Liver (tissue), 9 donors: ENCODE data around the gene TXNIP. TPM values are rescaled to one million over a fixed set of nuclear protein-coding genes. Genes with fewer than 3 reads are reported as not detected.

Experiments used
- DNase-seq: peaks from one replicate; pipeline ENCODE4 v3.0.0-alpha.2; 2017; ENCODE audit warnings: low spot score
- H3K27ac ChIP-seq, 2 donors: one replicate each; pipeline ENCODE4 v1.7.0; 2013; ENCODE audit warnings: inconsistent platforms in 2 of 2, low read length in 2 of 2, control low read depth in 1 of 2, low read depth in 1 of 2, mild to moderate bottlenecking in 1 of 2
- H3K27me3 ChIP-seq, 4 donors: one replicate each; pipeline versions ENCODE4 v1.6.1 to v1.7.0; 2013; ENCODE audit warnings: low read length in 3 of 4, inconsistent platforms in 1 of 4, mild to moderate bottlenecking in 1 of 4, moderate library complexity in 1 of 4; ENCODE audit not compliant: control insufficient read depth in 4 of 4, insufficient read depth in 4 of 4
- H3K36me3 ChIP-seq, 4 donors: one replicate each; pipeline versions ENCODE4 v1.6.1 to v1.7.0; 2013; ENCODE audit warnings: low read length in 3 of 4, mild to moderate bottlenecking in 3 of 4, low read depth in 1 of 4, moderate library complexity in 1 of 4; ENCODE audit not compliant: control insufficient read depth in 4 of 4, insufficient read depth in 3 of 4
- H3K4me1 ChIP-seq, 4 donors: one replicate each; pipeline versions ENCODE4 v1.6.1 to v1.7.0; 2013; ENCODE audit warnings: low read length in 3 of 4, mild to moderate bottlenecking in 3 of 4, moderate library complexity in 1 of 4; ENCODE audit not compliant: control insufficient read depth in 4 of 4, insufficient read depth in 4 of 4
- H3K4me3 ChIP-seq, 3 donors: one replicate each; pipeline versions ENCODE4 v1.6.1 to v1.7.0; 2013; ENCODE audit warnings: low read length in 3 of 3, control low read depth in 1 of 3, low read depth in 1 of 3, mild to moderate bottlenecking in 1 of 3
- H3K9ac ChIP-seq, 2 donors: one replicate each; pipeline ENCODE4 v1.7.0; 2013; ENCODE audit warnings: low read length in 2 of 2, mild to moderate bottlenecking in 2 of 2, moderate library complexity in 2 of 2, control low read depth in 1 of 2, low read depth in 1 of 2
- H3K9me3 ChIP-seq, 4 donors: one replicate each; pipeline versions ENCODE4 v1.6.1 to v1.7.0; 2013; ENCODE audit warnings: low read length in 3 of 4; ENCODE audit not compliant: control insufficient read depth in 4 of 4
- ATF3 ChIP-seq: IDR thresholded peaks from 2 replicates; pipeline ENCODE4 v1.6.1; 2016; ENCODE audit warnings: antibody characterized with exemption
- EGR1 ChIP-seq, 2 donors: IDR thresholded peaks; 2 replicates each; pipeline ENCODE4 v1.6.1; 2016 to 2018; ENCODE audit warnings: antibody characterized with exemption in 2 of 2, low read depth in 2 of 2
- FOXA1 ChIP-seq: IDR thresholded peaks from 2 replicates; pipeline ENCODE4 v1.6.1; 2016; ENCODE audit warnings: antibody characterized with exemption
- FOXA2 ChIP-seq: IDR thresholded peaks from 2 replicates; pipeline ENCODE4 v1.6.1; 2016; ENCODE audit warnings: antibody characterized with exemption
- GABPA ChIP-seq, 2 donors: IDR thresholded peaks in 1 of 2; conservative IDR thresholded peaks in 1 of 2; 2 replicates each; pipeline ENCODE4 v1.6.1; 2016; ENCODE audit warnings: antibody characterized with exemption in 2 of 2, mild to moderate bottlenecking in 1 of 2, moderate library complexity in 1 of 2
- HNF4A ChIP-seq, 2 donors: conservative IDR thresholded peaks; 2 replicates each; pipeline ENCODE4 v1.6.1; 2016; ENCODE audit warnings: antibody characterized with exemption in 2 of 2, mild to moderate bottlenecking in 2 of 2
- HNF4G ChIP-seq: IDR thresholded peaks from 2 replicates; pipeline ENCODE4 v1.6.1; 2016; ENCODE audit warnings: antibody characterized with exemption
- JUND ChIP-seq, 2 donors: IDR thresholded peaks; 2 replicates each; pipeline ENCODE4 v1.6.1; 2016; ENCODE audit warnings: antibody characterized with exemption in 2 of 2
- MAX ChIP-seq: IDR thresholded peaks from 2 replicates; pipeline ENCODE4 v1.6.1; 2016; ENCODE audit warnings: antibody characterized with exemption
- NR2F2 ChIP-seq: IDR thresholded peaks from 2 replicates; pipeline ENCODE4 v1.6.1; 2016; ENCODE audit warnings: antibody characterized with exemption
- RAD21 ChIP-seq, 2 donors: IDR thresholded peaks; 2 replicates each; pipeline ENCODE4 v1.6.1; 2016; ENCODE audit warnings: antibody characterized with exemption in 2 of 2, mild to moderate bottlenecking in 2 of 2
- RXRA ChIP-seq, 2 donors: IDR thresholded peaks; 2 replicates each; pipeline ENCODE4 v1.6.1; 2017 to 2018; ENCODE audit warnings: antibody characterized with exemption in 2 of 2, mild to moderate bottlenecking in 1 of 2
- SP1 ChIP-seq: IDR thresholded peaks from 2 replicates; pipeline ENCODE4 v1.6.1; 2018; ENCODE audit warnings: antibody characterized with exemption, mild to moderate bottlenecking
- TAF1 ChIP-seq: conservative IDR thresholded peaks from 2 replicates; pipeline ENCODE4 v1.6.1; 2016; ENCODE audit warnings: antibody characterized with exemption, mild to moderate bottlenecking
- YY1 ChIP-seq: IDR thresholded peaks from 2 replicates; pipeline ENCODE4 v1.6.1; 2016; ENCODE audit warnings: antibody characterized with exemption, mild to moderate bottlenecking
- WGBS: extraction: QIAGEN DNeasy Blood & Tissue Kit; methylation state at CpG from one replicate; pipeline ENCODE4 v1.1.7; 2013; 5-methylcytosine and 5-hydroxymethylcytosine counted together
- polyA plus RNA-seq, 2 donors: library from polyadenylated mRNA; stranded (reverse) in 1 of 2; unstranded in 1 of 2; fragments of 200-250 nt in 1 of 2; fragments of >200 nt in 1 of 2; fragmentation: Nextera tagmentation in 1 of 2; extraction: Ambion mirVana in 1 of 2; gene quantifications; one replicate each; pipeline versions ENCODE4 v1.2.1 to v1.2.3, GENCODE V29; 2013 to 2015
- total RNA-seq, 2 donors: library from RNA; depleted of rRNA; stranded (reverse); fragments of >200 nt; gene quantifications; one replicate each; pipeline ENCODE4 v1.2.3, GENCODE V29; 2014
- TF ChIP-seq, protein P1 (sequence below): fragments of 150-350 bp; IDR thresholded peaks from 2 replicates; pipeline ENCODE4 v1.5.1; 2017; ENCODE audit warnings: improper control_type of control experiment, low read depth, low read length; ENCODE audit not compliant: missing input control
- TF ChIP-seq, protein P2 (sequence below): IDR thresholded peaks from 2 replicates; pipeline ENCODE4 v1.6.1; 2016; ENCODE audit warnings: antibody characterized with exemption
- TF ChIP-seq, protein P3 (sequence below): IDR thresholded peaks from 2 replicates; pipeline ENCODE4 v1.6.1; 2016; ENCODE audit warnings: antibody characterized with exemption, mild to moderate bottlenecking
- donor health status: healthy.
- donor health status: healthy.
- donor health status: healthy.
- donor health status: healthy.
- donor health status: healthy.

Gene TXNIP
- total and polyA plus RNA-seq, 4 donors, result 53.8 to 223 (median 92.0) TPM

- TF ChIP-seq, protein P1, sequence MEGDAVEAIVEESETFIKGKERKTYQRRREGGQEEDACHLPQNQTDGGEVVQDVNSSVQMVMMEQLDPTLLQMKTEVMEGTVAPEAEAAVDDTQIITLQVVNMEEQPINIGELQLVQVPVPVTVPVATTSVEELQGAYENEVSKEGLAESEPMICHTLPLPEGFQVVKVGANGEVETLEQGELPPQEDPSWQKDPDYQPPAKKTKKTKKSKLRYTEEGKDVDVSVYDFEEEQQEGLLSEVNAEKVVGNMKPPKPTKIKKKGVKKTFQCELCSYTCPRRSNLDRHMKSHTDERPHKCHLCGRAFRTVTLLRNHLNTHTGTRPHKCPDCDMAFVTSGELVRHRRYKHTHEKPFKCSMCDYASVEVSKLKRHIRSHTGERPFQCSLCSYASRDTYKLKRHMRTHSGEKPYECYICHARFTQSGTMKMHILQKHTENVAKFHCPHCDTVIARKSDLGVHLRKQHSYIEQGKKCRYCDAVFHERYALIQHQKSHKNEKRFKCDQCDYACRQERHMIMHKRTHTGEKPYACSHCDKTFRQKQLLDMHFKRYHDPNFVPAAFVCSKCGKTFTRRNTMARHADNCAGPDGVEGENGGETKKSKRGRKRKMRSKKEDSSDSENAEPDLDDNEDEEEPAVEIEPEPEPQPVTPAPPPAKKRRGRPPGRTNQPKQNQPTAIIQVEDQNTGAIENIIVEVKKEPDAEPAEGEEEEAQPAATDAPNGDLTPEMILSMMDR, result no peak
- TF ChIP-seq, protein P2, sequence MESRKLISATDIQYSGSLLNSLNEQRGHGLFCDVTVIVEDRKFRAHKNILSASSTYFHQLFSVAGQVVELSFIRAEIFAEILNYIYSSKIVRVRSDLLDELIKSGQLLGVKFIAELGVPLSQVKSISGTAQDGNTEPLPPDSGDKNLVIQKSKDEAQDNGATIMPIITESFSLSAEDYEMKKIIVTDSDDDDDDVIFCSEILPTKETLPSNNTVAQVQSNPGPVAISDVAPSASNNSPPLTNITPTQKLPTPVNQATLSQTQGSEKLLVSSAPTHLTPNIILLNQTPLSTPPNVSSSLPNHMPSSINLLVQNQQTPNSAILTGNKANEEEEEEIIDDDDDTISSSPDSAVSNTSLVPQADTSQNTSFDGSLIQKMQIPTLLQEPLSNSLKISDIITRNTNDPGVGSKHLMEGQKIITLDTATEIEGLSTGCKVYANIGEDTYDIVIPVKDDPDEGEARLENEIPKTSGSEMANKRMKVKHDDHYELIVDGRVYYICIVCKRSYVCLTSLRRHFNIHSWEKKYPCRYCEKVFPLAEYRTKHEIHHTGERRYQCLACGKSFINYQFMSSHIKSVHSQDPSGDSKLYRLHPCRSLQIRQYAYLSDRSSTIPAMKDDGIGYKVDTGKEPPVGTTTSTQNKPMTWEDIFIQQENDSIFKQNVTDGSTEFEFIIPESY, result no peak
These were observed 9.8 kb downstream of the TXNIP start (continued) for GRCh38 chr1:145986551-145986950.

- H3K27ac ChIP-seq, result peak overlapping the region; percentile 58 to 61
- peaks cover 21 to 43% (median 27%) of the 10 kb centered on the region in 4 donors for H3K4me1 ChIP-seq
- H3K9ac ChIP-seq, result no peak overlapping the region
- no peaks in the 10 kb centered on the region for H3K9me3 ChIP-seq
- no peak overlapping the region for H3K4me3 ChIP-seq
- no peak for DNase-seq
- H3K27me3 ChIP-seq, result no peaks in the 10 kb centered on the region
- 48% methylated on average over 15 of the region's 15 CpGs for WGBS
- no peaks in the 10 kb centered on the region for H3K36me3 ChIP-seq
- no peak for TF ChIP-seq FOXA2
- TF ChIP-seq, protein P1, result no peak
- peak; percentile 10 for TF ChIP-seq YY1
- TF ChIP-seq, protein P2, result no peak
- TF ChIP-seq, protein P3, sequence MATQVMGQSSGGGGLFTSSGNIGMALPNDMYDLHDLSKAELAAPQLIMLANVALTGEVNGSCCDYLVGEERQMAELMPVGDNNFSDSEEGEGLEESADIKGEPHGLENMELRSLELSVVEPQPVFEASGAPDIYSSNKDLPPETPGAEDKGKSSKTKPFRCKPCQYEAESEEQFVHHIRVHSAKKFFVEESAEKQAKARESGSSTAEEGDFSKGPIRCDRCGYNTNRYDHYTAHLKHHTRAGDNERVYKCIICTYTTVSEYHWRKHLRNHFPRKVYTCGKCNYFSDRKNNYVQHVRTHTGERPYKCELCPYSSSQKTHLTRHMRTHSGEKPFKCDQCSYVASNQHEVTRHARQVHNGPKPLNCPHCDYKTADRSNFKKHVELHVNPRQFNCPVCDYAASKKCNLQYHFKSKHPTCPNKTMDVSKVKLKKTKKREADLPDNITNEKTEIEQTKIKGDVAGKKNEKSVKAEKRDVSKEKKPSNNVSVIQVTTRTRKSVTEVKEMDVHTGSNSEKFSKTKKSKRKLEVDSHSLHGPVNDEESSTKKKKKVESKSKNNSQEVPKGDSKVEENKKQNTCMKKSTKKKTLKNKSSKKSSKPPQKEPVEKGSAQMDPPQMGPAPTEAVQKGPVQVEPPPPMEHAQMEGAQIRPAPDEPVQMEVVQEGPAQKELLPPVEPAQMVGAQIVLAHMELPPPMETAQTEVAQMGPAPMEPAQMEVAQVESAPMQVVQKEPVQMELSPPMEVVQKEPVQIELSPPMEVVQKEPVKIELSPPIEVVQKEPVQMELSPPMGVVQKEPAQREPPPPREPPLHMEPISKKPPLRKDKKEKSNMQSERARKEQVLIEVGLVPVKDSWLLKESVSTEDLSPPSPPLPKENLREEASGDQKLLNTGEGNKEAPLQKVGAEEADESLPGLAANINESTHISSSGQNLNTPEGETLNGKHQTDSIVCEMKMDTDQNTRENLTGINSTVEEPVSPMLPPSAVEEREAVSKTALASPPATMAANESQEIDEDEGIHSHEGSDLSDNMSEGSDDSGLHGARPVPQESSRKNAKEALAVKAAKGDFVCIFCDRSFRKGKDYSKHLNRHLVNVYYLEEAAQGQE, result no peak
- no peak for TF ChIP-seq TAF1
- no peak for TF ChIP-seq RAD21 (IDR thresholded peaks at IDR 0.05)
- no peak for TF ChIP-seq FOXA1
- TF ChIP-seq HNF4A (conservative IDR thresholded peaks at IDR 0.05), result peak; percentile 64 to 65
- TF ChIP-seq HNF4G, result no peak
- TF ChIP-seq RXRA (IDR thresholded peaks at IDR 0.05), result peak; percentile 76 to 84
- peak; percentile 60 for TF ChIP-seq MAX
- peak; percentile 30 to 62 for TF ChIP-seq JUND (IDR thresholded peaks at IDR 0.05)
- peak; percentile 17 for TF ChIP-seq ATF3
- TF ChIP-seq NR2F2, result peak; percentile 65
- TF ChIP-seq SP1, result peak; percentile 66
- TF ChIP-seq GABPA (IDR thresholded peaks at IDR 0.05 in 1 of 2, conservative IDR thresholded peaks at IDR 0.05 in 1 of 2), result no peak
- TF ChIP-seq EGR1 (IDR thresholded peaks at IDR 0.05; ENCODE audit: low read depth in 2 of 2), result no peak
These were observed 10.6 kb downstream of the TXNIP start for GRCh38 chr1:145985502-145986439.
